ENCODE data around the gene SFT2D3. TPM values are rescaled to one million over a fixed set of nuclear protein-coding genes. Genes with fewer than 3 reads are reported as not detected.

The SFT2D3 gene
- total RNA-seq, 1 donor from 2014 or later: 5.0 TPM

- no peaks in the 10 kb centered on the region for H3K36me3 ChIP-seq (ENCODE audit: control insufficient read depth, insufficient read depth, low read length)
- TF ChIP-seq, protein P1, sequence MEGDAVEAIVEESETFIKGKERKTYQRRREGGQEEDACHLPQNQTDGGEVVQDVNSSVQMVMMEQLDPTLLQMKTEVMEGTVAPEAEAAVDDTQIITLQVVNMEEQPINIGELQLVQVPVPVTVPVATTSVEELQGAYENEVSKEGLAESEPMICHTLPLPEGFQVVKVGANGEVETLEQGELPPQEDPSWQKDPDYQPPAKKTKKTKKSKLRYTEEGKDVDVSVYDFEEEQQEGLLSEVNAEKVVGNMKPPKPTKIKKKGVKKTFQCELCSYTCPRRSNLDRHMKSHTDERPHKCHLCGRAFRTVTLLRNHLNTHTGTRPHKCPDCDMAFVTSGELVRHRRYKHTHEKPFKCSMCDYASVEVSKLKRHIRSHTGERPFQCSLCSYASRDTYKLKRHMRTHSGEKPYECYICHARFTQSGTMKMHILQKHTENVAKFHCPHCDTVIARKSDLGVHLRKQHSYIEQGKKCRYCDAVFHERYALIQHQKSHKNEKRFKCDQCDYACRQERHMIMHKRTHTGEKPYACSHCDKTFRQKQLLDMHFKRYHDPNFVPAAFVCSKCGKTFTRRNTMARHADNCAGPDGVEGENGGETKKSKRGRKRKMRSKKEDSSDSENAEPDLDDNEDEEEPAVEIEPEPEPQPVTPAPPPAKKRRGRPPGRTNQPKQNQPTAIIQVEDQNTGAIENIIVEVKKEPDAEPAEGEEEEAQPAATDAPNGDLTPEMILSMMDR (IDR thresholded peaks at IDR 0.05; ENCODE audit: insufficient read depth, low read length, severe bottlenecking): no peak
- H3K4me3 ChIP-seq (ENCODE audit: low read depth, low read length): no peak overlapping the region
- H3K27me3 ChIP-seq (ENCODE audit: control insufficient read depth, insufficient read depth, low read length): no peaks in the 10 kb centered on the region
- DNase-seq (ENCODE audit: low read depth): no peak
- no peak for FAIRE-seq
Measured at GRCh38 chr2:127735044-127735443, 33.7 kb downstream of the SFT2D3 start.

DNA sequence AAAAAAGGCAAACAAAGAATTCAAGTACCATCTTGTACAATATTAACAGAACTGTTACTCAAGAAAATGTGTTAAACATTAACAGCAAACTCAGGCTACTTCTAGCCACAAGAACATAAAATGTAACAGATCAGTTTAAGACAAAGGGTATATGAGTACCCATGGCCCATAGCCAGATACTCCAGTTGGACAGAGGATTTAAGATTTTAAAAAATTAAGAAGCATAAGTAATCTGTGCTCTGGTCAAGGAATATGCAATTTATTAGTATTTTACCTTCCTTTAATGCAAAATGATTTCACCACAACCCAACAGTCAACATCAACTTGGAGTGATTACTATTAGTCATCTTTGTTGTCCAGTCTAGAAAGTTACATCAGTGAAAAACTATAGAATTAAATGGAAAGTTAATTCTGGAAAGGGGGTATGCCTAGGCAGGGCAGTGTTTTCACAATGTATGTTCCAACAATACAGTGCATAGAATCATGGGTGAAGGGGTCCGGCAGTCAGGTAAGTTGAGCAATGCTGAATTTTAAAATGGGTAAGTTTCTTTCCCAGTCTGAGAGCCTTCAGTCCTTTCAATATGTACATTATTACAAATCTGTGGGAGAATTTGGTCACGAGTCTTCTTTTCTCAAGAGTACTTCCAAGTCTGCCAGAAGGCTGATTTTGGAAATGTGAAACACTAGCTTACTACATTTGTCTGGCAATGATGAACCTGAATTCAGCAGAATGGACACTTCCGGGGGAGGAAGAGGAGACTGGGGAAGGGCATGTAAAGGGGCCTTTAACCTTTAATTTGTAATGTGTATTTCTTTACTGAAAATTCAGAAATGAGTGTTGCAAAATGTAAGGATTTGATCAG, 34.5 kb downstream of the SFT2D3 start:
- Histone ChIP-seq H3K27me3 (ENCODE audit: control insufficient read depth, insufficient read depth, low read length) (no peaks in the 10 kb centered on the region), H3K4me3 (ENCODE audit: low read depth, low read length) (no peak overlapping the region), H3K36me3 (ENCODE audit: control insufficient read depth, insufficient read depth, low read length) (no peaks in the 10 kb centered on the region)
- DNase-seq (ENCODE audit: low read depth) (peak; percentile 39), FAIRE-seq (no peak)
- TF ChIP-seq, protein P1 (IDR thresholded peaks at IDR 0.05; ENCODE audit: insufficient read depth, low read length, severe bottlenecking): no peak

GRCh38 chr2:127737892-127738291, 36.6 kb downstream of the SFT2D3 start:
- TF ChIP-seq, protein P1 (IDR thresholded peaks at IDR 0.05; ENCODE audit: insufficient read depth, low read length, severe bottlenecking): no peak

DNA sequence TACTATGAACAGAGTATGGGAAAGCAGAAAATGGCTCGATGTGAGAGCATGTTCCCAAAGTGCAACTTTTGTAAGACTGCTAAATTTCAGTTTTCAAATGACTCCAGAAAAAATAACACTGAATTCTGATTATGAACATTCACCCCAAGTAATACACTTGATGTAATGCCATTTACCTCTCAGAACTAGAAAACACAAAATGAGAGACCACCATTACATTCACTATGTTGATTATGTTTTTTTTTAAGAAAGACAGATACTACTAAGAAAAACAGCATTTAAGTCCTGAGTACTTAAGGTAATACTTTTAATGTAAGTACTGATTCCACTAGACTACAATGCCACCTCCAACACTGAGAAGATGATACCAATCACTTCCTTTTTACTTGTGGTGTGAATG, 38.5 kb downstream of the SFT2D3 start:
- TF ChIP-seq, protein P1 (IDR thresholded peaks at IDR 0.05; ENCODE audit: insufficient read depth, low read length, severe bottlenecking): no peak
- H3K4me3 ChIP-seq (ENCODE audit: low read depth, low read length): no peak overlapping the region
- DNase-seq (ENCODE audit: low read depth) (no peak), FAIRE-seq (no peak)
- H3K27me3 ChIP-seq (ENCODE audit: control insufficient read depth, insufficient read depth, low read length): no peaks in the 10 kb centered on the region
- H3K36me3 ChIP-seq (ENCODE audit: control insufficient read depth, insufficient read depth, low read length): peaks cover 2% of the 10 kb centered on the region

More at GRCh38 chr2:127737892-127738291, 36.6 kb downstream of the SFT2D3 start:
- Histone ChIP-seq H3K4me3 (ENCODE audit: low read depth, low read length) (no peak overlapping the region), H3K36me3 (ENCODE audit: control insufficient read depth, insufficient read depth, low read length) (peaks cover 2% of the 10 kb centered on the region), H3K27me3 (ENCODE audit: control insufficient read depth, insufficient read depth, low read length) (no peaks in the 10 kb centered on the region)
- DNase-seq (ENCODE audit: low read depth): peak; percentile 73
- FAIRE-seq: no peak

DNA sequence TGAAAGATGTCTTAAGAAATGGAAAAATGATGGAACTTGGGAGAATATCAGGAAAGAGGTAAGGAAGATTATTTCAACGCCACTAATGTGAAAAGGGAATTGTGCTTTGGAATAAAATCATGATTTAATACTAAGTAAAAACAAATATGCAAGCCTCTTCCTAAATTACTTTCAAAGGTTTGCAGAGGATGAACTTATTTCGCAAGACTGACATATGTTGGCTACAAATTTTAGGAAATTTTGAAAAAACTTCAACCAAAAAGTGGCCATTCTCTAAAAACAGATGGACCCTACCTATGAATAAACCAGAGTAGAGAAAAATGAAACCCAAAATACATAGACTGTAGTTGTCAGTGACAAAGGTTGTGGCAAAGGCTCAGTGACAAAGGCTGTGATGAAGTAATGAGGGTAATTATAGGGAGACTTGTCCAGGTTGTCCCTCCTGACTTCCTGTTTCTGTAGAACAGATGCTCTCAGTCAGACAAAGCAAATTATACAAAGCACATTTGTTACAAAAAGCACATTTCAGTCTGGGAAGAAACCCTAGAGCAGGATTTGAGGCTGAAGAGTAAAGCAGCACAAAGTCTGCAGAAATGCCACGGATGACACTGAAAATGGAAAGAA, 39.5 kb downstream of the SFT2D3 start:
- TF ChIP-seq, protein P1 (IDR thresholded peaks at IDR 0.05; ENCODE audit: insufficient read depth, low read length, severe bottlenecking): no peak
- no peak for FAIRE-seq
- no peaks in the 10 kb centered on the region for H3K27me3 ChIP-seq (ENCODE audit: control insufficient read depth, insufficient read depth, low read length)
- no peak overlapping the region for H3K4me3 ChIP-seq (ENCODE audit: low read depth, low read length)
- DNase-seq (ENCODE audit: low read depth): no peak
- H3K36me3 ChIP-seq (ENCODE audit: control insufficient read depth, insufficient read depth, low read length): peaks cover 2% of the 10 kb centered on the region

Measured in bronchial epithelial cell (primary cell).